GM21723 (cell line): ENCODE results near the gene PDXDC1.
"Not testable (repeated sequence)": the region's sequence is repeated elsewhere in the genome, so short reads cannot be mapped to it uniquely, and the experiment has no call there.

Experiments
- ATAC-seq: cut with Tn5 transposase; IDR thresholded peaks from one replicate; pipeline ENCODE4 v1.9.1; 2021; ENCODE audit warnings: mild to moderate bottlenecking, moderate library complexity; ENCODE audit not compliant: unreplicated experiment

Gene PDXDC1

DNA sequence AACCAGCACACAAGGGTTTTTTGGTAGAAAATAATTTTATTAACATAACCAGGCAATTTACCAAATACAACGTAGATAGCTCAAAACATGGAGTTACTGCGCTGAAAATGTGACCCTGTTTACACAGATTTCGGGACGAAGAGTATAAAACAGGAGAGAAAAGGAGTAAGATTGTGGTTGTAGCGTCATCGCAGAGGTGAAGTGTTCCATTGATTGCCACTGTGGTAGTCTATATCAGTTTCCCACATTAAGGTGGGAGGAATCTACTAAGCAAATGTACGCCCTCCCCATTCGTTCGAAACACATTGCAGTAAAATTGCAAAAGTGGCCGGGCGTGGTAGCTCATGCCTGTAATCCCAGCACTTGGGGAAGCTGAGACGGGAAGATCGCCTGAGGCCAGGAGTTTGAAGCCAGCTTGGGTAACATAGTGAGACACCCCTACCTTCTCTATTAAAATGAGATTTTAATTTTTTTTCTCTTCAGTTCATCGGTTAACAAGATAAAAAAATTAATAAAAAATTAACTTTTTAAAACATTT, 972 bp upstream of the PDXDC1 start:
- ATAC-seq = not testable (repeated sequence)

DNA sequence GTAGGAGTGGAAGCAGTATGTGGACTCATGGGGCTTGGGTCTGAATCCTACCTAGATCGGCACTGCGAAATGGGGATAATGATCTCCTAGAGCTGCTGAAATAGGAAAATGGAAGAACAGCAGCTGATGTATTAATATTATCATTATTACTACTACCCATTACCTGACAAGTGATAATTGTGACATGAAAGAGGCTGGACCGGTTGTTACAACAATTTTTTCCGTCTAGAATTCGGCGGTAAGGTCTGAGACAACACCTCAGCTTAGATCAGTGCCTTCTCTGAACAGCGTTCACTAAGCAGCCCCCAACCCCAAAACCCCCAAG, 533 bp upstream of the PDXDC1 start:
- ATAC-seq = not testable (repeated sequence)

GRCh38 chr16:14975418-14976194, 780 bp downstream of the PDXDC1 start:
- ATAC-seq = peak; percentile 33

DNA sequence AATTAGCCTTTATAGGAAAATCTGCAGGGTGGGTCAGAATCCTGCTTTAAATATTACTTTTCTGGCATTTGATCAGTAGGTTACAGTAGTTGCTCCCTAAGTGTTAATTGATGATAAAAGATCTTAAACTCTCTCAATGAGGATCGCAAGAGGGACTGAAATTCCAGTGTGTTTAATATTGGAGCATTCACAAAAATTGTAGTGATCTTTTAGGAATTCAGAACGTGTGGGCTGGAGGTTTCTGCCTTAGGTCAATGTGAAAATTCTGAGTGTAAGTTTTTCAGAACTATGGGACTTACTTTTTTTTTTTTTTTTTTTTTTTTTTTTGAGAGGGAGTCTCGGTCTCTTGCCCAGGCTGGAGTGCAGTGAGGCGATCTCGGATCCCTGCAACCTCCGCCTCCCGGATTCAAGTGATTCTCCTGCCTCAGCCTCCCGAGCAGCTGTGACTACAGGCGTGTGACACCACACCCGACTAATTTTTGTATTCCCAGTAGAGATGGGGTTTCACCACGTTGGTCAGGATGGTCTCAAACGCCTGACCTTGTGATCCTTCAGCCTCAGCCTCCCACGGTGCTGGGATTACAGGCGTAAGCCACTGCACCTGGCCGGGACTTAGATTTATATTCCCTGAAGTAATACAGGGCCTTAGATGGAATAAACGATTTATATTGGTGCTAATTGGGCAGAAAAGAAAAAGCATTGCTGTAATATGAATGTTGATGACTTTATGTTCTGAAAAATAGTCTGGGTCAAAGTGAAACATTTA, 2.3 kb downstream of the PDXDC1 start:
- ATAC-seq = not testable (repeated sequence)

GRCh38 chr16:14978281-14978680, 3.5 kb downstream of the PDXDC1 start:
- ATAC-seq = not testable (repeated sequence)

- not testable (repeated sequence) for ATAC-seq
Observed at GRCh38 chr16:14978908-14979307, 4.1 kb downstream of the PDXDC1 start.

DNA sequence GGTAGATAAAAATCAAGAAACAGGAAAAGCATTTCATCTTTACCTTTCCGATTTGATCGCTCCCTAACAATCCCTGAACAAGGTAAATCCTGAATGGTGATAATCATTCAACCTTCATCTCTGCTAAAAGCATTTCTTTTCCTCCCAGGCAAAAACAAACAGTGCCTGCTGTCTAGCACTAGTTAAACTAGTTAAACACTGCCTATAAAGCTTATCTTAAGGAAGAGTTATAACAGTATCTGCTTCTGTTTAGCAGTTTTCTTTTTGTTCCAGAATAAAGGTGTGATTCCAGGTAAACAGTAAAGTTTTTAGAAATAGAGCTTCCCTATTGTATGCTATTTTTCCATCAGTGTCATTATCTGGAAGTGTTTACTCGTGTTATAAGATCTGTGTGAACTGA, 6.4 kb downstream of the PDXDC1 start:
- not testable (repeated sequence) for ATAC-seq

DNA sequence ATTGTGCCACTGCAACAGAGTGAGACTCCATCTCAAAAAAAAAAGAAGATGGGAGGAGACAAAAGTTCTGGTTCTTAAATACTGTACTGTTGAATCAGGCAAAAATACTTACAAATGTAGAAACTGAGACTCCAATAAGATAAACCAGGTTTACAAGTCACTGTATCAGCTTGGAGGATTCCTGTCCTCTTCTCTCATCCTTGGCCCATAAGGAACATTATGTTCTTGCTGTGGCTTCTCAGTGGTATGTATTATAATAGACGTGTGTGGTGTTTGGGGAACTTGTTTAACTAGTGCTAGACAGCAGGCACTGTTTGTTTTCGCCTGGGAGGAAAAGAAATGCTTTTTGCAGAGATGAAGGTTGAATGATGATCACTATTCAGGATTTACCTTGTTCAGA, 7.7 kb downstream of the PDXDC1 start:
- ATAC-seq = not testable (repeated sequence)

- not testable (repeated sequence) for ATAC-seq
Observed at GRCh38 chr16:14988092-14988491, 13.3 kb downstream of the PDXDC1 start.

- not testable (repeated sequence) for ATAC-seq
Observed at GRCh38 chr16:14988661-14989191, 13.9 kb downstream of the PDXDC1 start.

- not testable (repeated sequence) for ATAC-seq
Observed at GRCh38 chr16:14989291-14990281, 14.8 kb downstream of the PDXDC1 start.

DNA sequence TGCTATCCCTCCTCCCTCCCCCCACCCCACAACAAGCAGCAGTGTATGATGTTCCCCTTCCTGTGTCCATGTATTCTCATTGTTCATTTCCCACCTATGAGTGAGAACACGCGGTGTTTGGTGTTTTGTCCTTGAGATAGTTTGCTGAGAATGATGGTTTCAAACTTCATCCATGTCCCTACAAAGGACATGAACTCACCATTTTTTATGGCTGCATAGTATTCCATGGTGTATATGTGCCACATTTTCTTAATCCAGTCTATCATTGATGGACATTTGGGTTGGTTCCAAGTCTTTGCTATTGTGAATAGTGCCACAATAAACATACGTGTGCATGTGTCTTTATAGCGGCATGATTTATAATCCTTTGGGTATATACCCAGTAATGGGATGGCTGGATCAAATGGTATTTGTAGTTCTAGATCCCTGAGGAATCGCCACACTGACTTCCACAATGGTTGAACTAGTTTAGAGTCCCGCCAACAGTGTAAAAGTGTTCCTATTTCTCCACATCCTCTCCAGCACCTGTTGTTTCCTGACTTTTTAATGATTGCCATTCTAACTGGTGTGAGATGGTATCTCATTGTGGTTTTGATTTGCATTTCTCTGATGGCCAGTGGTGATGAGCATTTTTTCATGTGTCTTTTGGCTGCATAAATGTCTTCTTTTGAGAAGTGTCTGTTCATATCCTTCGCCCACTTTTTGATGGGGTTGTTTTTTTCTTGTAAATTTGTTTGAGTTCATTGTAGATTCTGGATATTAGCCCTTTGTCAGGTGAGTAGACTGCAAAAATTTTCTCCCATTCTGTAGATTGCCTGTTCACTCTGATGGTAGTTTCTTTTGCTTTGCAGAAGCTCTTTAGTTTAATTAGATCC, 18.7 kb downstream of the PDXDC1 start:
- not testable (repeated sequence) for ATAC-seq

GRCh38 chr16:14996702-14997101, 21.9 kb downstream of the PDXDC1 start:
- not testable (repeated sequence) for ATAC-seq

GRCh38 chr16:14998300-14998699, 23.5 kb downstream of the PDXDC1 start:
- ATAC-seq = not testable (repeated sequence)

DNA sequence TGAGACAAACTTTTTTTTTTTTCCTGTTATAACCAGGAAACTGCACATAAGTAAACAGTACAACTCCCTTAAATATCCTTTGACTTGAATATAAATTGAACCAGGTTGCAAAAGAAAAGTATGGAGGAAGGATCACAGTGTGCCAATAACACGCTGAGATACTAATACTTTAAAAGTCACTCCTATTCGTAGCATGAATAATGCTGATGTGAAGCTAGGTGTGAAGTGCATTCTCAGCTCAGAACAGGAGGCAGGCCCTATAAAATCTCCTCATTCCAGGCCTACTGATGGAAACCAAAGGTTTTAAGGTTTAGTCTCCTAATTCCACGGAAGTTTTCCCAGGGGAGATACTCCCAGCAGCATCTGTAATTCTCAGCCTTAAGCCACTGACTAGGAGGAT, 25.0 kb downstream of the PDXDC1 start:
- not testable (repeated sequence) for ATAC-seq

GRCh38 chr16:15002448-15002847, 27.6 kb downstream of the PDXDC1 start:
- not testable (repeated sequence) for ATAC-seq

- ATAC-seq = not testable (repeated sequence)
Observed at GRCh38 chr16:15005357-15006132, 30.7 kb downstream of the PDXDC1 start.

DNA sequence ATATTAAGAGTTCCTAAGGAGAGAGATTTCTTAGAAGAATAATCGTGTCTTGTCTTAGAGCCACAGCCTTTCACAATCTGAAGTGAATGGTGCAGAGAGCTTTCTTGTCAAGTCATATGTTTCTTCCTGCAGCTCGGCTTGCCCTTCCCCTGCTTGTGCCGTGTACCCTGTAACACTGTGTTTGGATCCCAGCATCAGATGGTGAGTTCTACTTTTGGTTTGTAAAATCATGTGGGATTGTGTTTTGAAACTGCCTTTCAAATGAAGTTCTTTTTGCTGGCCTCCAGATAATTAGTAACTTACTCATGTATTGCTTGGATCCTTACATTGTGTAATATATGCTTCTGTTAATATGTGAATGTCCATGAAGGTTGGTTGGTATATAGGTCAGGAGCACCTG, 33.8 kb downstream of the PDXDC1 start:
- not testable (repeated sequence) for ATAC-seq

DNA sequence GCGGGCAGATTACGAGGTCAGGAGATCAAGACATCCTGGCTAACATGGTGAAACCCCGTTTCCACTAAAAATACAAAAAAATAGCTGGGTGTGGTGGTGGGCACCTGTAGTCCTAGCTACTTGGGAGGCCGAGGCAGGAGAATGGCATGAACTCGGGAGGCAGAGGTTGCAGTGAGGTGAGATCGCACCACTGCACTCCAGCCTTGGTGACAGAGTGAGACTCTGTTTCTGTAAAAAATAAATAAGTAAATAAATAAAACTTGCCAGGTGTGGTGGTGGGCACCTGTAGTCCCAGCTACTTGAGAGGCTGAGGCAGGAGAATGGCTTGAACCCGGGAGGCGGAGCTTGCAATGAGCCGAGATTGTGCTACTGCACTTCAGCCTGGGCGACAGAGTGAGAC, 38.1 kb downstream of the PDXDC1 start:
- not testable (repeated sequence) for ATAC-seq
